ENCODE results near the gene CBX6.

Gene CBX6

DNA sequence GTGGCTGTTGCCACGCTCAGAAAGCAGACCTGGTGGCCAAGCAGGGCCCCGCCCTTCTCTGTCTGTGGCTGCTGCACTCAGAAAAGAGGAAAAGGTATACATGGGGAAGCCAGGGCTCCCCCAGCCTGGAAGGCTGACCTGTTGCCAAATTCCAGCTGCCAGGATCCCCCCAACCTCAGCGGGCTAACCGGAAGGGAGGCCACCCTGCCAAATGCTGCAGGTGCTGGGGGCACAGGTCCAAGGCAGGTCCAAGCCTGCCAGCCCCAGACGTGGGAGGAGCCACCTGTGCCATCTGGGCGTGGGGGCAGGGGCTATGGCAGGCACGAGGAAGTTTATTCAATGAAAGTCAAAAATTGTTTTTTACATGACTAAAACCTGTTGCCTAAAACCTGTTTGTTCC is 30.8 kb downstream of the CBX6 start:
- TF ChIP-seq, protein P1, sequence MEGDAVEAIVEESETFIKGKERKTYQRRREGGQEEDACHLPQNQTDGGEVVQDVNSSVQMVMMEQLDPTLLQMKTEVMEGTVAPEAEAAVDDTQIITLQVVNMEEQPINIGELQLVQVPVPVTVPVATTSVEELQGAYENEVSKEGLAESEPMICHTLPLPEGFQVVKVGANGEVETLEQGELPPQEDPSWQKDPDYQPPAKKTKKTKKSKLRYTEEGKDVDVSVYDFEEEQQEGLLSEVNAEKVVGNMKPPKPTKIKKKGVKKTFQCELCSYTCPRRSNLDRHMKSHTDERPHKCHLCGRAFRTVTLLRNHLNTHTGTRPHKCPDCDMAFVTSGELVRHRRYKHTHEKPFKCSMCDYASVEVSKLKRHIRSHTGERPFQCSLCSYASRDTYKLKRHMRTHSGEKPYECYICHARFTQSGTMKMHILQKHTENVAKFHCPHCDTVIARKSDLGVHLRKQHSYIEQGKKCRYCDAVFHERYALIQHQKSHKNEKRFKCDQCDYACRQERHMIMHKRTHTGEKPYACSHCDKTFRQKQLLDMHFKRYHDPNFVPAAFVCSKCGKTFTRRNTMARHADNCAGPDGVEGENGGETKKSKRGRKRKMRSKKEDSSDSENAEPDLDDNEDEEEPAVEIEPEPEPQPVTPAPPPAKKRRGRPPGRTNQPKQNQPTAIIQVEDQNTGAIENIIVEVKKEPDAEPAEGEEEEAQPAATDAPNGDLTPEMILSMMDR (IDR thresholded peaks at IDR 0.05): no peak
- DNase-seq: no peak
- Histone ChIP-seq H3K27me3 (no peaks in the 10 kb centered on the region), H3K4me3 (no peak overlapping the region), H3K36me3 (no peaks in the 10 kb centered on the region), H3K27ac (no peak overlapping the region), H3K9me3 (no peaks in the 10 kb centered on the region), H3K4me1 (peaks cover 0 to 52% (median 43%) of the 10 kb centered on the region in 4 donors)
- intact Hi-C loops (cut with DNase I; ENCODE audit: low total_unique reads): loop anchor here (10.0 kb wide), 1 partner anchor 46 kb away; the partner anchor contains the start of gene DNAL4

DNA sequence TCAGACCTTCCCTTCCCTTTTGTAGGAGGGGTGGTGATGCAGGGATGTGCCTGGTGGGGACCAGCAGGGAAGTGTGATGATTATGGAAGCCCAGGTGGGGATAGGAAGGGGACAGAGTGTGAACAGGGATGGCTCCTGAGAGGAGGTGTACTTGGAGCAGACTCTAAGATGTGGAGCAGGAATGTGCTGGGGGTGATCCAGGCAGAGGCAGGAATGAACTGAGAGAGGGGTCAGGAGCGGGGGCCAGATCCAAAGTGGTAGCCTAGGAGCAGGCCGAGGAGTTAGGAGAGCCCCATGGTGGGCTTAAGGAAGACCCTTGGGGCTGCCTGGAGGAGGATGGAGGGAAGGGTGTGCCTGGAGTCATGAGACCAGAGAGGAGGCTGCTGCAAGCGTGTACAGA is 31.9 kb downstream of the CBX6 start:
- H3K27me3 ChIP-seq: no peaks in the 10 kb centered on the region
- peaks cover 0 to 42% (median 33%) of the 10 kb centered on the region in 4 donors for H3K4me1 ChIP-seq
- intact Hi-C loops (cut with DNase I; ENCODE audit: low total_unique reads): loop anchor here (10.0 kb wide), 1 partner anchor 45 kb away; the partner anchor contains the start of gene DNAL4
- H3K9me3 ChIP-seq: no peaks in the 10 kb centered on the region
- no peak for DNase-seq
- H3K4me3 ChIP-seq: no peak overlapping the region
- no peak overlapping the region for H3K27ac ChIP-seq
- H3K36me3 ChIP-seq: no peaks in the 10 kb centered on the region
- TF ChIP-seq, protein P1 (IDR thresholded peaks at IDR 0.05): no peak

DNA sequence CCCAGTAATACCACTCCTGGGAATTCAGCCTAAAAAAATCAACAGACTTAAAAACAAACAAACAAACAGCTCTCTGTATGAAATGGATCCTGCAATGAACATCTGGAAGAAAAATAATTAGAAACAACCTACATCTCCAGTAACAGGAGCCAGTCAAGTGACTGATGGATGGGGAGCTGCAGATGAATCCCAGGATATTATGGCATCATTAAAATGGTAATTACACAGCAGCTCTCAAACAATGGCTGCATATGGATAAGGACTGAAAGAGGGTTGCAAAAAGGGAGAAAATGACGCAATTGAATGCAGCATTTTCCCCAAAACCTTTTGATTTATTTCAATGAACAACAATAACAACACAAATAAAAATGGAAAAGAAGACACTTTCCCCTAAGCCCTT is 32.3 kb downstream of the CBX6 start:
- TF ChIP-seq, protein P1 (IDR thresholded peaks at IDR 0.05): no peak
- Histone ChIP-seq H3K36me3 (no peaks in the 10 kb centered on the region), H3K27ac (no peak overlapping the region), H3K4me3 (no peak overlapping the region), H3K9me3 (no peaks in the 10 kb centered on the region), H3K4me1 (peaks cover 0 to 38% (median 30%) of the 10 kb centered on the region in 4 donors), H3K27me3 (no peaks in the 10 kb centered on the region)
- intact Hi-C loops (cut with DNase I; ENCODE audit: low total_unique reads): loop anchor here (10.0 kb wide), 1 partner anchor 45 kb away; the partner anchor contains the start of gene DNAL4
- no peak for DNase-seq

- TF ChIP-seq, protein P1 (IDR thresholded peaks at IDR 0.05): no peak
- Histone ChIP-seq H3K4me1 (peaks cover 0 to 23% (median 16%) of the 10 kb centered on the region in 4 donors), H3K27ac (no peak overlapping the region), H3K27me3 (no peaks in the 10 kb centered on the region), H3K36me3 (no peaks in the 10 kb centered on the region), H3K9me3 (no peaks in the 10 kb centered on the region), H3K4me3 (no peak overlapping the region)
- no peak for DNase-seq
- intact Hi-C loops (cut with DNase I; ENCODE audit: low total_unique reads): no loop called here
These were observed 34.5 kb downstream of the CBX6 start for GRCh38 chr22:38837414-38837928.

GRCh38 chr22:38835888-38836301 is 36.1 kb downstream of the CBX6 start:
- no peak overlapping the region for H3K27ac ChIP-seq
- intact Hi-C loops (cut with DNase I; ENCODE audit: low total_unique reads): no loop called here
- TF ChIP-seq, protein P1 (IDR thresholded peaks at IDR 0.05): no peak

More at GRCh38 chr22:38835888-38836301, 36.1 kb downstream of the CBX6 start:
- no peak for DNase-seq
- H3K9me3 ChIP-seq: no peaks in the 10 kb centered on the region
- H3K27me3 ChIP-seq: no peaks in the 10 kb centered on the region
- no peaks in the 10 kb centered on the region for H3K36me3 ChIP-seq
- H3K4me1 ChIP-seq: peaks cover 0 to 9% (median 3%) of the 10 kb centered on the region in 4 donors
- no peak overlapping the region for H3K4me3 ChIP-seq
